HEK293 (cell line): ENCODE measurements around the gene ZBED4.

ENCODE experiments used
- HOXC10 ChIP-seq: sonication (generic); formaldehyde crosslinking; IDR thresholded peaks from 2 replicates; pipeline ENCODE4 v1.8.1; 2023; ENCODE audit warnings: mild to moderate bottlenecking, missing genetic modification reagents
- KLF1 ChIP-seq: fragments of 450-650 bp; formaldehyde crosslinking; IDR thresholded peaks from 2 replicates; pipeline ENCODE4 v1.5.1; 2016; ENCODE audit warnings: missing biosample characterization, missing genetic modification characterization
- ZNF148 ChIP-seq: fragments of 450-650 bp; formaldehyde crosslinking; IDR thresholded peaks from 2 replicates; pipeline ENCODE4 v1.5.0; 2017; ENCODE audit warnings: missing biosample characterization, missing genetic modification characterization, borderline replicate concordance
- ZNF24 ChIP-seq: fragments of 450-650 bp; formaldehyde crosslinking; IDR thresholded peaks from 2 replicates; pipeline ENCODE4 v1.5.1; 2016; ENCODE audit warnings: missing biosample characterization, missing genetic modification characterization
- ZNF366 ChIP-seq: fragments of 450-650 bp; formaldehyde crosslinking; conservative IDR thresholded peaks from 2 replicates; pipeline ENCODE4 v1.5.1; 2016; ENCODE audit warnings: missing biosample characterization, missing genetic modification characterization
- ZNF426 ChIP-seq: fragments of 450-650 bp; formaldehyde crosslinking; IDR thresholded peaks from 2 replicates; pipeline ENCODE4 v1.5.1; 2017; ENCODE audit warnings: missing biosample characterization, missing genetic modification characterization, mild to moderate bottlenecking, inconsistent platforms, moderate library complexity
- ZNF510 ChIP-seq: fragments of 450-650 bp; formaldehyde crosslinking; IDR thresholded peaks from 2 replicates; pipeline ENCODE4 v1.5.1; 2018; ENCODE audit warnings: mild to moderate bottlenecking, missing genetic modification characterization, missing biosample characterization; ENCODE audit not compliant: insufficient replicate concordance
- ZNF830 ChIP-seq: fragments of 450-650 bp; IDR thresholded peaks from 2 replicates; pipeline ENCODE4 v1.5.0; 2018; ENCODE audit warnings: missing biosample characterization, missing genetic modification characterization, low read depth, mild to moderate bottlenecking, moderate library complexity
- ZSCAN23 ChIP-seq: fragments of 450-650 bp; formaldehyde crosslinking; IDR thresholded peaks from 2 replicates; pipeline ENCODE4 v1.5.1; 2016; ENCODE audit warnings: missing biosample characterization, missing genetic modification characterization
- TF ChIP-seq, protein P1 (sequence below): fragments of 450-650 bp; formaldehyde crosslinking; IDR thresholded peaks from 2 replicates; pipeline ENCODE4 v1.5.1; 2016; ENCODE audit warnings: missing biosample characterization, missing genetic modification characterization
- TF ChIP-seq, protein P2 (sequence below): fragments of 450-650 bp; formaldehyde crosslinking; IDR thresholded peaks from 2 replicates; pipeline ENCODE4 v1.5.1; 2016; ENCODE audit warnings: missing biosample characterization, missing genetic modification characterization

GRCh38 chr22:49807780-49808708 is 45.6 kb upstream of the ZBED4 start:
- TF ChIP-seq, protein P1, sequence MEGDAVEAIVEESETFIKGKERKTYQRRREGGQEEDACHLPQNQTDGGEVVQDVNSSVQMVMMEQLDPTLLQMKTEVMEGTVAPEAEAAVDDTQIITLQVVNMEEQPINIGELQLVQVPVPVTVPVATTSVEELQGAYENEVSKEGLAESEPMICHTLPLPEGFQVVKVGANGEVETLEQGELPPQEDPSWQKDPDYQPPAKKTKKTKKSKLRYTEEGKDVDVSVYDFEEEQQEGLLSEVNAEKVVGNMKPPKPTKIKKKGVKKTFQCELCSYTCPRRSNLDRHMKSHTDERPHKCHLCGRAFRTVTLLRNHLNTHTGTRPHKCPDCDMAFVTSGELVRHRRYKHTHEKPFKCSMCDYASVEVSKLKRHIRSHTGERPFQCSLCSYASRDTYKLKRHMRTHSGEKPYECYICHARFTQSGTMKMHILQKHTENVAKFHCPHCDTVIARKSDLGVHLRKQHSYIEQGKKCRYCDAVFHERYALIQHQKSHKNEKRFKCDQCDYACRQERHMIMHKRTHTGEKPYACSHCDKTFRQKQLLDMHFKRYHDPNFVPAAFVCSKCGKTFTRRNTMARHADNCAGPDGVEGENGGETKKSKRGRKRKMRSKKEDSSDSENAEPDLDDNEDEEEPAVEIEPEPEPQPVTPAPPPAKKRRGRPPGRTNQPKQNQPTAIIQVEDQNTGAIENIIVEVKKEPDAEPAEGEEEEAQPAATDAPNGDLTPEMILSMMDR: no peak
- TF ChIP-seq ZSCAN23: no peak
- TF ChIP-seq ZNF426: no peak
- no peak for TF ChIP-seq KLF1 (tag by site-specific recombination)
- no peak for TF ChIP-seq ZNF510
- no peak for TF ChIP-seq HOXC10
- no peak for TF ChIP-seq ZNF830
- no peak for TF ChIP-seq ZNF366 (tag by site-specific recombination)
- TF ChIP-seq ZNF24 (tag by site-specific recombination): no peak
- TF ChIP-seq ZNF148 (tag by site-specific recombination): no peak
- TF ChIP-seq, protein P2, sequence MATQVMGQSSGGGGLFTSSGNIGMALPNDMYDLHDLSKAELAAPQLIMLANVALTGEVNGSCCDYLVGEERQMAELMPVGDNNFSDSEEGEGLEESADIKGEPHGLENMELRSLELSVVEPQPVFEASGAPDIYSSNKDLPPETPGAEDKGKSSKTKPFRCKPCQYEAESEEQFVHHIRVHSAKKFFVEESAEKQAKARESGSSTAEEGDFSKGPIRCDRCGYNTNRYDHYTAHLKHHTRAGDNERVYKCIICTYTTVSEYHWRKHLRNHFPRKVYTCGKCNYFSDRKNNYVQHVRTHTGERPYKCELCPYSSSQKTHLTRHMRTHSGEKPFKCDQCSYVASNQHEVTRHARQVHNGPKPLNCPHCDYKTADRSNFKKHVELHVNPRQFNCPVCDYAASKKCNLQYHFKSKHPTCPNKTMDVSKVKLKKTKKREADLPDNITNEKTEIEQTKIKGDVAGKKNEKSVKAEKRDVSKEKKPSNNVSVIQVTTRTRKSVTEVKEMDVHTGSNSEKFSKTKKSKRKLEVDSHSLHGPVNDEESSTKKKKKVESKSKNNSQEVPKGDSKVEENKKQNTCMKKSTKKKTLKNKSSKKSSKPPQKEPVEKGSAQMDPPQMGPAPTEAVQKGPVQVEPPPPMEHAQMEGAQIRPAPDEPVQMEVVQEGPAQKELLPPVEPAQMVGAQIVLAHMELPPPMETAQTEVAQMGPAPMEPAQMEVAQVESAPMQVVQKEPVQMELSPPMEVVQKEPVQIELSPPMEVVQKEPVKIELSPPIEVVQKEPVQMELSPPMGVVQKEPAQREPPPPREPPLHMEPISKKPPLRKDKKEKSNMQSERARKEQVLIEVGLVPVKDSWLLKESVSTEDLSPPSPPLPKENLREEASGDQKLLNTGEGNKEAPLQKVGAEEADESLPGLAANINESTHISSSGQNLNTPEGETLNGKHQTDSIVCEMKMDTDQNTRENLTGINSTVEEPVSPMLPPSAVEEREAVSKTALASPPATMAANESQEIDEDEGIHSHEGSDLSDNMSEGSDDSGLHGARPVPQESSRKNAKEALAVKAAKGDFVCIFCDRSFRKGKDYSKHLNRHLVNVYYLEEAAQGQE (tag by site-specific recombination): no peak
